ENCODE measurements around the gene ERBB4.

DNA sequence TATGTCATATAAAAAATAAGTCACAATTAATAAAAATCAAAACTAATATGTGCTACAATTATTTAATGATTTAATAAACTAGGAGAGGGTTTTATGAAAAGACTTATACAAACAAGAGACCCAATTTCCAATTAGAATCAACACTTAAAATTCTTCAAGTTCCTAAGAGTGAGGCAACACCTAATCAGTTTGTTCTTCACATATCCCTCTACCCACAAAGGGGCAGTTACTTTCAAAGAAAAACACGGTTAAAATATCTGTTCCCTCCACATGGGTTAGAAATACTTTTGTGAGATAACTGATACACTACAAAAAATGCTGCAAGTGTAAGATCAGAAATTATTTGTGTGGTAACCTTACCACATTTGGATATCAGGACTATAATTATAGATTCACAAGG lies 357.0 kb downstream of the ERBB4 start:
- TF ChIP-seq, protein P1, sequence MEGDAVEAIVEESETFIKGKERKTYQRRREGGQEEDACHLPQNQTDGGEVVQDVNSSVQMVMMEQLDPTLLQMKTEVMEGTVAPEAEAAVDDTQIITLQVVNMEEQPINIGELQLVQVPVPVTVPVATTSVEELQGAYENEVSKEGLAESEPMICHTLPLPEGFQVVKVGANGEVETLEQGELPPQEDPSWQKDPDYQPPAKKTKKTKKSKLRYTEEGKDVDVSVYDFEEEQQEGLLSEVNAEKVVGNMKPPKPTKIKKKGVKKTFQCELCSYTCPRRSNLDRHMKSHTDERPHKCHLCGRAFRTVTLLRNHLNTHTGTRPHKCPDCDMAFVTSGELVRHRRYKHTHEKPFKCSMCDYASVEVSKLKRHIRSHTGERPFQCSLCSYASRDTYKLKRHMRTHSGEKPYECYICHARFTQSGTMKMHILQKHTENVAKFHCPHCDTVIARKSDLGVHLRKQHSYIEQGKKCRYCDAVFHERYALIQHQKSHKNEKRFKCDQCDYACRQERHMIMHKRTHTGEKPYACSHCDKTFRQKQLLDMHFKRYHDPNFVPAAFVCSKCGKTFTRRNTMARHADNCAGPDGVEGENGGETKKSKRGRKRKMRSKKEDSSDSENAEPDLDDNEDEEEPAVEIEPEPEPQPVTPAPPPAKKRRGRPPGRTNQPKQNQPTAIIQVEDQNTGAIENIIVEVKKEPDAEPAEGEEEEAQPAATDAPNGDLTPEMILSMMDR (IDR thresholded peaks at IDR 0.05), result no peak
- TF ChIP-seq POLR2AphosphoS5 (IDR thresholded peaks at IDR 0.05) (no peak), EP300 (IDR thresholded peaks at IDR 0.05; ENCODE audit: low read depth) (no peak), POLR2A (IDR thresholded peaks at IDR 0.05) (no peak)

Data from transverse colon (tissue), 4 donors.